COLO829 (cell line): ENCODE data around the gene LRTM2.

Experiments used
- DNase-seq: peaks from one replicate; pipeline ENCODE4 v3.0.0; 2012; ENCODE audit warnings: low spot score

LRTM2 gene

GRCh38 chr12:1864867-1865266, 44.5 kb downstream of the LRTM2 start:
- DNase-seq, result no peak

- no peak for DNase-seq
Observed at GRCh38 chr12:1865284-1865866, 45.0 kb downstream of the LRTM2 start.

GRCh38 chr12:1869145-1869544, 48.8 kb downstream of the LRTM2 start:
- DNase-seq, result no peak

- DNase-seq, result no peak
Observed at GRCh38 chr12:1870086-1870485, 49.7 kb downstream of the LRTM2 start.

- DNase-seq, result no peak
Observed at GRCh38 chr12:1870998-1871917, 50.9 kb downstream of the LRTM2 start.

GRCh38 chr12:1872001-1872400, 51.6 kb downstream of the LRTM2 start:
- no peak for DNase-seq

GRCh38 chr12:1872448-1872847, 52.1 kb downstream of the LRTM2 start:
- DNase-seq, result no peak

- DNase-seq, result no peak
Observed at GRCh38 chr12:1873531-1874510, 53.5 kb downstream of the LRTM2 start.

GRCh38 chr12:1875608-1876007, 55.2 kb downstream of the LRTM2 start:
- no peak for DNase-seq

GRCh38 chr12:1876086-1876485, 55.7 kb downstream of the LRTM2 start:
- DNase-seq, result no peak

GRCh38 chr12:1877169-1877878, 57.0 kb downstream of the LRTM2 start:
- DNase-seq, result no peak

GRCh38 chr12:1878214-1878613, 57.8 kb downstream of the LRTM2 start:
- no peak for DNase-seq

GRCh38 chr12:1878695-1879094, 58.3 kb downstream of the LRTM2 start:
- no peak for DNase-seq

GRCh38 chr12:1879633-1880032, 59.3 kb downstream of the LRTM2 start:
- no peak for DNase-seq

- DNase-seq, result no peak
Observed at GRCh38 chr12:1880153-1880845, 59.9 kb downstream of the LRTM2 start.

- no peak for DNase-seq
Observed at GRCh38 chr12:1880876-1881275, 60.5 kb downstream of the LRTM2 start.

GRCh38 chr12:1881301-1881700, 60.9 kb downstream of the LRTM2 start:
- DNase-seq, result no peak

GRCh38 chr12:1881936-1882335, 61.6 kb downstream of the LRTM2 start:
- DNase-seq, result no peak

GRCh38 chr12:1882405-1882804, 62.0 kb downstream of the LRTM2 start:
- no peak for DNase-seq

GRCh38 chr12:1882850-1883470, 62.6 kb downstream of the LRTM2 start:
- no peak for DNase-seq

GRCh38 chr12:1883513-1883912, 63.1 kb downstream of the LRTM2 start:
- DNase-seq, result no peak
